Measurements from ENCODE around the gene DAZAP1. TPM values are rescaled to one million over a fixed set of nuclear protein-coding genes. Genes with fewer than 3 reads are reported as not detected.

DAZAP1 gene
- total RNA-seq, 1 experiment from 2014 or later, result 177 TPM

DNA sequence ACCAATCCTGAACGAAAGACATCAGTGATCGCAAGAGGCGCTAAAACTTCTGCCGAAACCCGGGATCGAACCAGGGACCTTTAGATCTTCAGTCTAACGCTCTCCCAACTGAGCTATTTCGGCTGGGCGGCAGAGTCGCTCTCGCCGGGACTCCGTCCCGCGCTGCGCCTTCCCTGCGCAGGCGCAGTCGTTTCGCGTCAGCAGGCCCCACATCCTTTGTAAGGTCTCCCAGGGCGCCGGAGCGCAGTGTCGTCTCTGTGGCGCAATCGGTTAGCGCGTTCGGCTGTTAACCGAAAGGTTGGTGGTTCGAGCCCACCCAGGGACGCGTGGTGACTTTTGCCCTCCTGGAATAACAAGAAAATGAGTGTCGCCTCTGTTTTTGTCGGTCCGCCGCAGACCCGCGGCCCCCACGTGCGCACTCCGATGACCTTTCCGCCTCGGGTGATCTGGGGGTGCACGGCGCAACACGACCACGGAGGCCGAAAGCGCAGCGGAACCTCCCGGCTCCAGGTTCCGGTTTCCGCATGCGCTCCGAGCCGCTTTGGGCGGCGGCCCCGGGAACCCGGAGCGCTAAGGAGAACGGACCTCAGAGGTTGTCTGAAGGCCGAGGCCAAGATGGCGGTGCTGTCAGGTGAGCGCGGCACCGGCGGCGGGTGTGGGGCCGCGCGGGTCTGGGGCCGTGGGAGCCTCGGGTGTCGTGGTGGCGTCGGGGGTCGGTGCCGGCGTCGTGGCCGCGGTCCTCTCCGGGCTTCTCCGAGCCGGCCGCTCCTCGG, 23.9 kb upstream of the DAZAP1 start, which contains the start of gene NDUFS7:
Gene NDUFS7 (plus strand): TSS at position 596 of the 773 bp plus-strand sequence. CDS start 20 bp downstream, at position 616.
- H4K20me1 ChIP-seq (ENCODE audit: low read length), result no peaks in the 10 kb centered on the region
- peak within 1 kb of the TSS; percentile 64 for H2AFZ ChIP-seq (ENCODE audit: low read length)
- no peaks in the 10 kb centered on the region for H3K27me3 ChIP-seq (ENCODE audit: low read length)
- ChIA-PET CTCF (interaction anchor here (0.5 kb wide), 1 partner anchor 355 kb away, joined by 3 read pairs; no protein-coding TSS in a partner anchor), POLR2A (ENCODE audit: unreplicated experiment) (interaction anchor here (0.6 to 0.9 kb wide), 2 partner anchors 29 to 114 kb away, joined by 3 to 12 read pairs; partner anchors contain the start of gene CIRBP)
- intact Hi-C loops (cut with micrococcal nuclease), result no loop called here
- H3K27ac ChIP-seq (ENCODE audit: low read length), result peak within 1 kb of the TSS; percentile 51
- ATAC-seq, result peak; percentile 79
- peaks cover 25% of the 10 kb centered on the region for H3K79me2 ChIP-seq (ENCODE audit: low read length)
- H3F3A ChIP-seq (ENCODE audit: low read length, unreplicated experiment), result no peaks in the 10 kb centered on the region
- H3K9me2 ChIP-seq (replicated peaks; ENCODE audit: low read length), result no peaks in the 10 kb centered on the region
- H3K4me3 ChIP-seq (ENCODE audit: low read length), result peak within 1 kb of the TSS; percentile 99
- BruUV-seq (replicated peaks), result no TSS peak
- no peaks in the 10 kb centered on the region for H3K36me3 ChIP-seq (ENCODE audit: low read depth, low read length)
- H3K4me2 ChIP-seq (ENCODE audit: low read length), result peak within 1 kb of the TSS; percentile 94
- H3K9ac ChIP-seq (ENCODE audit: low read length), result peak within 1 kb of the TSS; percentile 91
- no peak for TF ChIP-seq EZH2phosphoT487 (IDR thresholded peaks at IDR 0.05; ENCODE audit: borderline replicate concordance, low read length)
- TF ChIP-seq CTCF (conservative IDR thresholded peaks at IDR 0.05; ENCODE audit: low read depth, low read length), result no peak; the same call in 1 of the 2 replicates
- no peak for TF ChIP-seq EZH2 (IDR thresholded peaks at IDR 0.05; ENCODE audit: low read length, unreplicated experiment)
- peak; percentile 83 for DNase-seq
- H3K4me1 ChIP-seq (ENCODE audit: insufficient read depth, low read length), result no peaks in the 10 kb centered on the region
- no peaks in the 10 kb centered on the region for H3K9me3 ChIP-seq (ENCODE audit: low read length)

GRCh38 chr19:1384085-1384462, 23.3 kb upstream of the DAZAP1 start:
- CTCF ChIA-PET, result no interaction called here
- H3K36me3 ChIP-seq (ENCODE audit: low read depth, low read length), result peaks cover 4% of the 10 kb centered on the region; the same call in 1 of the 2 replicates
- H3K9me3 ChIP-seq (ENCODE audit: low read length), result no peaks in the 10 kb centered on the region
- ATAC-seq, result peak; percentile 8; the same call in 1 of the 2 replicates
- DNase-seq, result no peak
- peak overlapping the region; percentile 51 for H3K27ac ChIP-seq (ENCODE audit: low read length)
- no peaks in the 10 kb centered on the region for H4K20me1 ChIP-seq (ENCODE audit: low read length)
- peaks cover 25% of the 10 kb centered on the region for H3K79me2 ChIP-seq (ENCODE audit: low read length)
- no peaks in the 10 kb centered on the region for H3K4me1 ChIP-seq (ENCODE audit: insufficient read depth, low read length)
- peak overlapping the region; percentile 91 for H3K9ac ChIP-seq (ENCODE audit: low read length)
- TF ChIP-seq EZH2 (IDR thresholded peaks at IDR 0.05; ENCODE audit: low read length, unreplicated experiment), result no peak
- TF ChIP-seq CTCF (conservative IDR thresholded peaks at IDR 0.05; ENCODE audit: low read depth, low read length), result no peak
- TF ChIP-seq EZH2phosphoT487 (IDR thresholded peaks at IDR 0.05; ENCODE audit: borderline replicate concordance, low read length), result no peak
- intact Hi-C loops (cut with micrococcal nuclease), result no loop called here
- POLR2A ChIA-PET (ENCODE audit: unreplicated experiment), result no interaction called here
- H3F3A ChIP-seq (ENCODE audit: low read length, unreplicated experiment), result no peaks in the 10 kb centered on the region
- H2AFZ ChIP-seq (ENCODE audit: low read length), result peak overlapping the region; percentile 64
- no peaks in the 10 kb centered on the region for H3K9me2 ChIP-seq (replicated peaks; ENCODE audit: low read length)
- H3K4me2 ChIP-seq (ENCODE audit: low read length), result peak overlapping the region; percentile 94
- H3K27me3 ChIP-seq (ENCODE audit: low read length), result no peaks in the 10 kb centered on the region
- H3K4me3 ChIP-seq (ENCODE audit: low read length), result peak overlapping the region; percentile 99
- no TSS peak for BruUV-seq (replicated peaks)
